ENCODE results near the gene DLG2.

- TF ChIP-seq, protein P1, sequence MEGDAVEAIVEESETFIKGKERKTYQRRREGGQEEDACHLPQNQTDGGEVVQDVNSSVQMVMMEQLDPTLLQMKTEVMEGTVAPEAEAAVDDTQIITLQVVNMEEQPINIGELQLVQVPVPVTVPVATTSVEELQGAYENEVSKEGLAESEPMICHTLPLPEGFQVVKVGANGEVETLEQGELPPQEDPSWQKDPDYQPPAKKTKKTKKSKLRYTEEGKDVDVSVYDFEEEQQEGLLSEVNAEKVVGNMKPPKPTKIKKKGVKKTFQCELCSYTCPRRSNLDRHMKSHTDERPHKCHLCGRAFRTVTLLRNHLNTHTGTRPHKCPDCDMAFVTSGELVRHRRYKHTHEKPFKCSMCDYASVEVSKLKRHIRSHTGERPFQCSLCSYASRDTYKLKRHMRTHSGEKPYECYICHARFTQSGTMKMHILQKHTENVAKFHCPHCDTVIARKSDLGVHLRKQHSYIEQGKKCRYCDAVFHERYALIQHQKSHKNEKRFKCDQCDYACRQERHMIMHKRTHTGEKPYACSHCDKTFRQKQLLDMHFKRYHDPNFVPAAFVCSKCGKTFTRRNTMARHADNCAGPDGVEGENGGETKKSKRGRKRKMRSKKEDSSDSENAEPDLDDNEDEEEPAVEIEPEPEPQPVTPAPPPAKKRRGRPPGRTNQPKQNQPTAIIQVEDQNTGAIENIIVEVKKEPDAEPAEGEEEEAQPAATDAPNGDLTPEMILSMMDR (IDR thresholded peaks at IDR 0.05): no peak
- no peak for TF ChIP-seq POLR2A (IDR thresholded peaks at IDR 0.05)
Measured at GRCh38 chr11:84560206-84560605, 1066.9 kb downstream of the DLG2 start.

All from suprapubic skin (tissue), 3 donors.